NCI-H2227 (cell line): ENCODE measurements around the gene EEFSEC.
A peak's percentile ranks its signal among the peaks of the same experiment; 100 is the strongest.

Experiments used
- DNase-seq: peaks from one replicate; lab custom pipeline; 2025; ENCODE audit not compliant: unreplicated experiment; lab: John Stamatoyannopoulos, UW

Gene EEFSEC

GRCh38 chr3:128153156-128154041, at the start of gene EEFSEC:
TSS of gene EEFSEC (plus strand) at chr3:128153481. CDS start at chr3:128153508, 27 bp downstream.
- peak; percentile 89 for DNase-seq

GRCh38 chr3:128107834-128108233, 45.4 kb upstream of the EEFSEC start:
- no peak for DNase-seq

GRCh38 chr3:128111147-128111546, 42.1 kb upstream of the EEFSEC start:
- DNase-seq = no peak

- DNase-seq = peak; percentile 7
These were observed 40.8 kb upstream of the EEFSEC start for GRCh38 chr3:128112357-128112968.

GRCh38 chr3:128113817-128114794, 39.2 kb upstream of the EEFSEC start:
- DNase-seq = no peak

GRCh38 chr3:128122013-128122412, 31.3 kb upstream of the EEFSEC start:
- DNase-seq = no peak

- DNase-seq = no peak
These were observed 30.1 kb upstream of the EEFSEC start for GRCh38 chr3:128123156-128123537.

GRCh38 chr3:128123538-128124368, 29.5 kb upstream of the EEFSEC start, which contains the start of gene RUVBL1:
TSS of gene RUVBL1 (minus strand) at chr3:128123812. CDS start at chr3:128123724, 88 bp downstream.
- peak; percentile 97 for DNase-seq

GRCh38 chr3:128127236-128127635, 26.0 kb upstream of the EEFSEC start:
- DNase-seq = no peak

- DNase-seq = no peak
These were observed 25.0 kb upstream of the EEFSEC start for GRCh38 chr3:128128251-128128650.

- no peak for DNase-seq
These were observed 21.2 kb upstream of the EEFSEC start for GRCh38 chr3:128131897-128132646.

- DNase-seq = peak; percentile 38
These were observed 19.9 kb upstream of the EEFSEC start for GRCh38 chr3:128133273-128133883.

GRCh38 chr3:128143496-128143895, 9.8 kb upstream of the EEFSEC start:
- DNase-seq = no peak

GRCh38 chr3:128144512-128145187, 8.6 kb upstream of the EEFSEC start:
- DNase-seq = no peak

GRCh38 chr3:128145279-128145678, 8.0 kb upstream of the EEFSEC start:
- no peak for DNase-seq

GRCh38 chr3:128146201-128146600, 7.1 kb upstream of the EEFSEC start:
- no peak for DNase-seq

GRCh38 chr3:128149650-128150049, 3.6 kb upstream of the EEFSEC start:
- DNase-seq = no peak

GRCh38 chr3:128151758-128152274, 1.5 kb upstream of the EEFSEC start:
- DNase-seq = no peak
